Ishikawa (cell line): Measurements from ENCODE around the gene NOXA1.
A peak's percentile ranks its signal among the peaks of the same experiment; 100 is the strongest.

Source experiments
- CEBPB ChIP-seq: IDR thresholded peaks from 2 replicates; pipeline ENCODE4 v1.6.1; 2012
- CREB1 ChIP-seq: IDR thresholded peaks from 2 replicates; pipeline ENCODE4 v1.6.1; 2012; ENCODE audit warnings: low read depth
- EGR1 ChIP-seq: IDR thresholded peaks from 2 replicates; pipeline ENCODE4 v1.6.1; 2012
- EP300 ChIP-seq: IDR thresholded peaks from 2 replicates; pipeline ENCODE4 v1.6.1; 2012; ENCODE audit warnings: borderline replicate concordance
- FOXM1 ChIP-seq: IDR thresholded peaks from 2 replicates; pipeline ENCODE4 v1.6.1; 2012; ENCODE audit warnings: low read depth, borderline replicate concordance
- NFIC ChIP-seq: IDR thresholded peaks from 2 replicates; pipeline ENCODE4 v1.6.1; 2012
- RAD21 ChIP-seq: IDR thresholded peaks from 2 replicates; pipeline ENCODE4 v1.6.1; 2012; ENCODE audit warnings: low read depth
- REST ChIP-seq: IDR thresholded peaks from 2 replicates; pipeline ENCODE4 v1.6.1; 2012; ENCODE audit warnings: low read depth, mild to moderate bottlenecking
- TAF1 ChIP-seq: IDR thresholded peaks from 2 replicates; pipeline ENCODE4 v1.6.1; 2012; ENCODE audit warnings: low read depth, mild to moderate bottlenecking
- TCF12 ChIP-seq: IDR thresholded peaks from 2 replicates; pipeline ENCODE4 v1.6.1; 2012; ENCODE audit warnings: low read depth
- TEAD4 ChIP-seq: IDR thresholded peaks from 2 replicates; pipeline ENCODE4 v1.6.1; 2012
- YY1 ChIP-seq: IDR thresholded peaks from 2 replicates; pipeline ENCODE4 v1.6.1; 2012; ENCODE audit warnings: low read depth
- ZBTB7A ChIP-seq: IDR thresholded peaks from 2 replicates; pipeline ENCODE4 v1.6.1; 2012; ENCODE audit warnings: low read depth
- TF ChIP-seq, protein P1 (sequence below): IDR thresholded peaks from 2 replicates; pipeline ENCODE4 v1.6.1; 2012
- TF ChIP-seq, protein P2 (sequence below): IDR thresholded peaks from 2 replicates; pipeline ENCODE4 v1.6.1; 2012

NOXA1 gene

GRCh38 chr9:137438591-137439157 lies 15.5 kb downstream of the NOXA1 start:
- no peak for TF ChIP-seq CEBPB
- TF ChIP-seq YY1, result no peak
- TF ChIP-seq EP300, result no peak
- no peak for TF ChIP-seq TEAD4

DNA sequence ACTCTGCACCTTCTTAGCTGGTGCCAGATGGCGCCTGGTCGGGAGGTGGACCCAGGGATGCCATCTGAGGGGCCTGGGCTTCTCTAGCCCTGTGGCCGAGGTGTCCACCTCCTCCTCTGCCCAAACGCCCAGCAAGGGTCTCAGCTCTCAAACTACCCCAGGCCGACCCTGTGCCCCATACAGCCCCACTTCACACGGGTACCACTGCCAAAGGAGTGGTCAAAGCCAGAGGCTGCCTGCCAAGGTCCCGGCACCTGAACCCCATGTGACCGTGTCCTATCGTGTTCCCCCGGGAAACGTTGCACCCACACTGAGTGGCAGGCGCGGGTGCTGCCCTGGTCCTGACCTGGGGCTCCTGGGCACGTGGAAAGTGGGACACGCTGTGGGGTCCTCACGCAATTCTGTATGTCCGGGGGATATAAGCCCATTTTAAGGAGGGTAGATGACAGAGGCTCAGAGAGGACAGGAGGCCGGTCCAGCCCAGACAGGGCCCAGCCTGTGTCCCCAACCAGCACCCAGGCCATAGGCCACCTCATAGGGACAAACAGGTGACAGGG lies 16.0 kb downstream of the NOXA1 start:
- TF ChIP-seq ZBTB7A, result no peak
- no peak for TF ChIP-seq RAD21
- no peak for TF ChIP-seq EP300
- no peak for TF ChIP-seq TCF12
- TF ChIP-seq YY1, result no peak
- no peak for TF ChIP-seq REST
- no peak for TF ChIP-seq TAF1
- TF ChIP-seq CEBPB, result no peak
- no peak for TF ChIP-seq EGR1
- TF ChIP-seq FOXM1, result no peak
- TF ChIP-seq TEAD4, result no peak
- TF ChIP-seq, protein P1, sequence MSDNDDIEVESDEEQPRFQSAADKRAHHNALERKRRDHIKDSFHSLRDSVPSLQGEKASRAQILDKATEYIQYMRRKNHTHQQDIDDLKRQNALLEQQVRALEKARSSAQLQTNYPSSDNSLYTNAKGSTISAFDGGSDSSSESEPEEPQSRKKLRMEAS, result no peak

GRCh38 chr9:137441289-137441934 lies 18.2 kb downstream of the NOXA1 start, which contains the start of gene ENTPD8:
Gene ENTPD8 (minus strand): TSS chr9:137441357. CDS start chr9:137438285, 3,072 bp downstream.
- TF ChIP-seq TEAD4, result no peak
- TF ChIP-seq ZBTB7A, result peak; percentile 97
- no peak for TF ChIP-seq RAD21
- TF ChIP-seq, protein P1, result peak; percentile 14; the same call in 1 of the 2 replicates
- peak; percentile 32; the same call in 1 of the 2 replicates for TF ChIP-seq EP300
- 0 out of 2 replicates have a peak, but pooled peaks have one; percentile 22 for TF ChIP-seq NFIC
- TF ChIP-seq FOXM1, result no peak
- no peak for TF ChIP-seq REST
- no peak for TF ChIP-seq TAF1
- TF ChIP-seq CREB1, result no peak
- TF ChIP-seq YY1, result no peak
- no peak; the same call in none of the 2 replicates for TF ChIP-seq EGR1
- TF ChIP-seq CEBPB, result no peak
- TF ChIP-seq TCF12, result peak; percentile 89
- TF ChIP-seq, protein P2, sequence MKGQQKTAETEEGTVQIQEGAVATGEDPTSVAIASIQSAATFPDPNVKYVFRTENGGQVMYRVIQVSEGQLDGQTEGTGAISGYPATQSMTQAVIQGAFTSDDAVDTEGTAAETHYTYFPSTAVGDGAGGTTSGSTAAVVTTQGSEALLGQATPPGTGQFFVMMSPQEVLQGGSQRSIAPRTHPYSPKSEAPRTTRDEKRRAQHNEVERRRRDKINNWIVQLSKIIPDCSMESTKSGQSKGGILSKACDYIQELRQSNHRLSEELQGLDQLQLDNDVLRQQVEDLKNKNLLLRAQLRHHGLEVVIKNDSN, result peak; percentile 60; the same call in 1 of the 2 replicates

GRCh38 chr9:137441935-137442321 lies 18.7 kb downstream of the NOXA1 start:
- TF ChIP-seq EGR1 (no peak), EP300 (no peak), RAD21 (no peak), YY1 (no peak), TCF12 (no peak), FOXM1 (no peak), TAF1 (no peak), NFIC (no peak), CEBPB (no peak), ZBTB7A (no peak)
- TF ChIP-seq, protein P1, result no peak
- TF ChIP-seq, protein P2, result no peak

DNA sequence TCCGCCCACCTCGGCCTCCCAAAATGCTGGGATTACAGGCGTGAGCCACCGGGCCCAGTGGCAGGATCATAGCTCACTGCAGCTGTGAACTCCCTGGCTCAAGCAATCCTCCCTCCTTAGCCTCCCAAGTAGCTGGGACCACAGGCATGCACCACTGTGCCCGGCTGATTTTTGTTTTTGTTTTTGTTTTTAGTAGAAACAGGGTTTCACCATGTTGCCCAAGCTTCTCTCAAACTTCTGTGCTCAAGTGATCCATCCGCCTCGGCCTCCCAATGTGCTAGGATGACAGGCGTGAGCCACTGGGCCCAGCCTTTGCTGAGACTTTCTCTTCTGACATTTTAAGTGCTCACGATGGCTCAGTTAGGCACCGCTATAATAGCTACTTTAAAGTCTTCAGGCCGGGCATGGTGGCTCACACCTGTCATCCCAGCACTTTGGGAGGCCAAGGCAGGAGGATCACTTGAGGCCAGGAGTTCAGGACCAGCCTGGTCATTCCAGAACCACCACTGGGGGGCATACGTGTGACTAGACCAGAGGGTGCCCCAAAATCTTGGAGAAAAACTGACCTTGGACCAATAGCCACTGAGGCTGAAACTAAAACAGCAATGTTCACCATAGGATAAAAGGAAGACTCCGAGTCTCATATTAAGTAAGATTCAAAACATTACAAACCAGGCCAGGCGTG lies 21.1 kb downstream of the NOXA1 start:
- TF ChIP-seq, protein P2, result no peak
- TF ChIP-seq EGR1 (no peak), TEAD4 (no peak), NFIC (no peak), REST (no peak), CREB1 (no peak), RAD21 (no peak), FOXM1 (no peak), ZBTB7A (no peak), TAF1 (no peak)
